ENCODE results near the gene CENPVL2.
"Not testable (repeated sequence)": the region's sequence is repeated elsewhere in the genome, so short reads cannot be mapped to it uniquely, and the experiment has no call there.

- not testable (repeated sequence) for TF ChIP-seq CTCF, POLR2A, POLR2AphosphoS5 (IDR thresholded peaks at IDR 0.05)
These were observed 46.1 kb downstream of the CENPVL2 start for GRCh38 chrX:51636511-51636910.

Measured in suprapubic skin (tissue), 4 donors.